Activated T-helper 1 cell treated with Interleukin-2 at 50 U/mL for 16 hours (primary cell): ENCODE data around the gene ZNF556.
A peak's percentile ranks its signal among the peaks of the same experiment; 100 is the strongest.

Experiments used
- DNase-seq: peaks from one replicate; pipeline ENCODE4 v3.0.0-alpha.2; 2020; ENCODE audit warnings: low read depth

The ZNF556 gene

DNA sequence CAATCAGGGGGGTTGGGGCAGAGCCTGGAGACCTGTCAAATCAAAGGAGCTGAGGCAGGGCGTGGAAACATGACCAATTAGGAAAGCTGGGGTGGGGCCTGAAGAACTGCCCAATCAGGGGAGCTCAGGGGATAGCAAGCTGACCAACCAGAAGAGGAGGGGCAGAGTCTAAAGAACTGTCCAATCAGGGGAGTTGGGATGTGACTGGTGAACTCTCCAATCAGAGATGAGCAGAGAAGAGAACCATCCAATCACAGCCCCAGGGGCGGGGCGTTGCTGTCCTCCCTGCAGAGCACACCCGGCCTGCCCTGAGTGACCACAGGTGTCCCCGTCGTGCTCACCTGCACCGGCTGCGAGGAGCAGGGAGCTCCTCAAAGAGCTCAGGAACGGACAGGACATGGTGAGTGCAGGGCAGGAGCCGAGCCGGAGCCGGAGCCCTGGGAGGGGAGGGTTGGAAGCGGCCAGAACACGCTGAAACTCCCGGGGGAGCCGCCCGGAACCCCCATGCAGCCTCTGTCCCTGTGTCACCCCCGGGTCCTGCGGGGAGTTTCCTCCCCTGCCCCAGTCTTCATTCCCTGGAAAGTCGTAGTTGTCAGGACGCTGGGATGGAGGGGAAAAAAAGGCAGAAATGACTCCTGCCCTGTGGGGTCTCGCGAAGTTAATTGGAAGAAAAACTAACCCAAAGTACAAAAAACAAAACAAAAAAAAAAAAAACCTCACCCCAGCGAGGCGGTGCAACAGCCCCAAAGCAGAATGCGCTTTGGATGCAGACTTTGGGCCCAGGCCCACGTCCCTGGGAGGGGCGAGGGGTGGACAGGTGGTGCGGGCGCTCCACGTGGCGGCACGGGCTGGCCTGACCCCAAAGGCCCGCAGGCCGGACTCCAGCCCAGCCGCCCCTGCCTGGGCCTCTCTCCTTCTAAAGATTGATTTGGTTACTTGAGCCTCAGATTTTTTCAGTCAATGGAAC, at the start of gene ZNF556:
Gene ZNF556 (plus strand): TSS at position 311 of the 967 bp plus-strand sequence. CDS start 87 bp downstream, at position 398.
- DNase-seq = no peak

DNA sequence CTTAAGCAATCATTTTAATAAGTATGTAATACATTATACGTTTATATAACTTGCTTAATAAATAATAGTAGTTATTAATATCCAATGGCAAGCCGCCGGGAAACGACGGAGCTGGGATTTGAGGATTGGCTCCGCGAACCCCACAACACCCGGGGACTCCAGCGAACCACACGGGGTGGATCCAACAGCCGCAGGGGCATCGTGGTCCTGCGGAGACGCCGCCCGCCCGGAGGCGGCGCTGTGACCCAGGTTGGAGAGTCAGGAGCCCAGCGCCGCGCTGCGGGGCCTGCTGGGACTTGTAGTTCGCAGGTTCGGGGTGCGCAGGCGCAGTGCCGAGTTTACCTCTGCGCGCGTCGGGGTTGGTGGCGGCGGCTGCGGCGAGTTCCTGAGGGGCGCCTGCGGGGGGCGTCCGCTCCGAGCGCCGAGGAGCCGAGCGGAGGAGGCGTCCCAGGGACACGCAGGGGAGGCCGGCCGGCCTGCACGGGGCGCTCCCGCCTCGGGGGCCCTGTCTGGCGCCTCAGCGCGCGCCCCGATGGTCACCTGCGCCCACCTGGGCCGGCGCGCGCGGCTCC, 47.5 kb upstream of the ZNF556 start, which contains the start of gene ZNF554:
Gene ZNF554 (plus strand): TSS at position 329 of the 572 bp plus-strand sequence. CDS start 204 bp downstream, at position 533.
- peak; percentile 99 for DNase-seq

DNA sequence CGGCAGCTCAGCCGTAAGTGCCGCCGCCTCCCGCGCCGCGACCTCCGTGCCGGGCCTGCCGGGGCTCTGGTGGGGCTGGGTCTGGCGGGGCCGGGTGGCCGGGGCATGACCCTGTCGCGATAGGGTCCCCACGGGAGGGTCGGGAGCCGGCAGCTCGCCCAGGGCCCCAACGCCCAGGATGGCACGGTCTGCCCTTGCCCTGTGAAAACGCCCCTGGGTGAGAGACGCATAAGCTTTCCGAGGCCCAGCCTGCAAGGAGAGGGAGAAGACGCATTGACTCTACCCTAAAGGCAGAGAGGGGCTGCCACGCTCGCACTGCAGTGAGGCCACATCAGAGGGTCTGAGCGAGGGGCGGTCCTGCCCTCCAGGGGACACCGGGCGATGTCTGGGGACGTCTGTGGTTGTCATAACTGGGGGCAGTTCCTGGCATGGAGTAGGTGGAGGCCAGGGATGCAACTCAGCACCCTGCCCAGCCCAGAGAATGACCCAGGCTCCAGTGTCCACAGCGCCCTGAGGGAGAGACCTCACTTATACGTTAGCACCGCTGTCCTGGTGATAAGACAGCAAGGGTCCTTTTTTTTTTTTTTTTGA, 46.9 kb upstream of the ZNF556 start:
- DNase-seq = no peak

DNA sequence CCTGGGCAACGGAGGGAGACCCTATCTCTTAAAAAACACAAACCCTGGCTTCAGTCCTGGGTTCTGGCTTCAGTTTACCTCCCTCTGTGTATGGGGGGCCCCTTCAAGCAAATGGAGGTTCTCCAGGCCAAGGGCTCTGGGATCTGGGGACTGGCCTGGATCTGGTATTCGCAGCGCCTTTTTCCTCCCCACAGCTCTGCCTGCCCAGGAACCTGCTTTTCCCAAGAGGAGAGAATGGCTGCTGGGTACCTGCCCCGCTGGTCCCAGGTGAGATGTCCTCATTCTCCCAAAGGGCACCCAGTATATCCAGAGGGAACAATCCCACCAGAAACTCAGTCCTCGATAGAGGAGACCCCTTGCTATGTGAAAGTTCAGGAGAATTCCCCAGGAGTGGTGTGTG, 44.3 kb upstream of the ZNF556 start:
- no peak for DNase-seq

DNA sequence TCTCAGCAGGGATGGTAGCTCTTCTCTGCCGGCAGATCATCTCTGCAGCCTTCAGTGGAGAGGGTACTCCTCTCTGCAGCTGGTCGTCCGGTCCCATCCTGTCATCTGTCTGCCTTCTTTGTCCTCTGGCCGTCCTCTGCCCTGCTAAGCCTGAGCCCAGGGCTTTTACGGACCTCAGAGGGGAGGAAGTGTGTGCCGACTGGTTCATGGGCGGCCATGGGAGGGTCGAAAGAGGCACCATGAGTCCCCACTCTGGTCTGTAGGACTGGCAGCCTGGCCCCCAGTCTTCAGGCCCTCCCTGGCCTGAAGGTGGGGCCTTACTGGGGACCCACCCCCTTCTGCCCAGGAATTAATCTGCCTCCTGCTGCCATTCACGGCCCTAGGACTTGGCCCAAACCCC, 43.5 kb upstream of the ZNF556 start:
- no peak for DNase-seq

DNA sequence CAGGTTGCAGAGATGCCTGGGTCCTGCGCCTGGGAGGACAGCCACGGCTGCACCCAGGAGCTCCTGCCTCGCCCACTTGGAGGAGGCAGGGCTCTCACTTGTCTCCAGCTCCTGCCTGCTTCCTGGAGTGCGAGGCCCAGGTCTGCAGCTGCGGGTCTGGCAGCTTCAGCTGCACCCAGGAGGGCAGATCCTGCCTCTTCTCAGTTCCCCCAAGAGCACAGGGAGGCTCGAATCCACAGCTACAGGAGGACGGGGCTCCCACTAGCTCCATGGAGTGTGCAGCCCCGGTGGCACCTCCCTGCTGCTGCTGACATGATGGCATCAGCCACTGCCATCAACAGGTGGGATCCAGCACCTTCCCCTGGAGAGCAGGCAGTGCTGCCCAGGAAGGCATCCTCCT, 43.0 kb upstream of the ZNF556 start:
- DNase-seq = no peak

DNA sequence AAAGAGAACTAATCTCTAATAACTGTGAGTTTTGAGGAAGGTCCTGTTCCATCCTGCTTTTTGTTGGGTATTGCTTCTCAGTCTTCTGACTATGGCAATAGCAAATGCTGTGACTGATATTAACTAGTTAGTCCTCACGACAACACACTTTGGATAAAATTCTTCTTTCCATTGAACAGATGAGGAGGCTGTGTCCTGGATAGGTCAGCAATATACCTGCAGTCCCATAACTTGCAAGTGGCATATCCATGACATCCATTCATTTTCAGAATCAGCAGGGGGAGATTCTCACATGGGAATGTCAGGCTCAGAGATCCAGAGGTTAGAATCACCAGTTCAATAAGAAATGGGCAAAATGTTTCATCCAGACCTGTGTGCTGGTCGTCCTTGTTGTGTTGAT, 40.1 kb upstream of the ZNF556 start:
- no peak for DNase-seq

DNA sequence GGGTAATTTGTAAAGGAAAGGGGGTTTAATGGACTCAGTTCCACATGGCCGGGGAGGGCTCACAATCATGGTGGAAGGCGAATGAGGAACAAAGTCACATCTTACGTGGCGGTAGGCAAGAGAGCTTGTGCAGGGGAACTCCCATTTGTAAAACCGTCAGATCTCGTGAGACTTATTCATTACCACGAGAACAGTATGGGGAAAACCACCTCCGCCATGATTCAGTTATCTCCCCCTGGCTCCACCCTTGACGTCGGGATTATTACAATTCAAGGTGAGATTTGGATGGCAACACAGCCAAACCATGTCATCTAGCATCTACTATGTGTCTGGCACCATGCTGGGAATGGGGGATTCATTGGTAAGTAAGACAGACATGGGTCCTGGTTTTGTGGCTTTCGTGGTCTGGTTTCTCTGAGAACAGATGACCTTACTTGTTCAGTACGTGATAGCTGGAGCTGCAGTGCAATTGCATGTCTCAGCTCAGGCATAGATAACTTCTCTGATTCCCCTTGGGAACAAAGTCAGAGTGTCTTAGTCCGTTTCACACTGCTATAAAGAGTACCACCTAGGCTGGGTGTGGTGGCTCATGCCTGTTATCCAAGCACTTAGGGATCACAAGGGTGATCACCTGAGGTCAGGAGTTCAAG, 39.2 kb upstream of the ZNF556 start:
- no peak for DNase-seq

DNA sequence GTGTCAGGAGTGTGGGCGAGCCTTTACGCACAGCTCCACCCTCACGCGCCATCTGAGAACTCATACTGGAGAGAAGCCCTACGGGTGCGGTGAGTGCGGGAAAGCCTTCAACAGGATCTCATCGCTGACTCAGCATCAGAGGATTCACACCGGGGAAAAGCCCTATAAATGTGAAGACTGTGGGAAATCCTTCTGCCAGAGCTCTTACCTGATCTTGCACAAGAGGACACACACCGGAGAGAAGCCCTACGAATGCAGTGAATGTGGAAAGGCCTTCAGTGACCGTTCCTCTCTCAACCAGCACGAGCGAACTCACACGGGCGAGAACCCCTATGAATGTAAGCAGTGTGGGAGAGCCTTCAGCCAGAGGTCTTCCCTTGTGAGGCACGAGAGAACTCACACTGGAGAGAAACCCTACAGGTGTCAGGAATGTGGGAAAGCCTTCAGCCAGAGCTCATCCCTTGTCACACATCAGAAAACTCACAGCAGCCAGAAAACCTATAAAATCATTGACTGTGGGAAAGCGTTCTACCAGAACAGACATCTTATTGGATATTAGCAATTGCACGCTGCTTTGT, 32.8 kb upstream of the ZNF556 start:
- DNase-seq = no peak

DNA sequence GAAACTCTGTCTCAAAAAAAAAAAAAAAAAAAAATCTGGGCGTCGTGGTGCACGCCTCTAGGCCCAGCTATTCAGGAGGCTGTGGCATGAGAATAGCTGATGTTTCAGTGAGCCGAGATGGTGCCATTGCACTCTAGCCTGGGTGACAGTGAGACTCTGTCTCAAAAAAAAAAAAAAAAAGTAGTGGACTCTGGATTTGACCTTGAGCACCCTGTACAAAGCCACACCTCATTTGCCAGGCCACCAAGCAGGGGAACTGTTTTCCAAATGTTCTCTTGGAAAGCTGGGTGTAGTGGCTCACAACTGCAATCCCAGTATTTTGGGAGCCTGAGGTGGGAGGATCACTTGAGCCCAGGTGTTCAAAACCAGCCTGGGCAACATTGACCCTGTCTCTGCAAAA, 29.7 kb upstream of the ZNF556 start:
- DNase-seq = no peak

DNA sequence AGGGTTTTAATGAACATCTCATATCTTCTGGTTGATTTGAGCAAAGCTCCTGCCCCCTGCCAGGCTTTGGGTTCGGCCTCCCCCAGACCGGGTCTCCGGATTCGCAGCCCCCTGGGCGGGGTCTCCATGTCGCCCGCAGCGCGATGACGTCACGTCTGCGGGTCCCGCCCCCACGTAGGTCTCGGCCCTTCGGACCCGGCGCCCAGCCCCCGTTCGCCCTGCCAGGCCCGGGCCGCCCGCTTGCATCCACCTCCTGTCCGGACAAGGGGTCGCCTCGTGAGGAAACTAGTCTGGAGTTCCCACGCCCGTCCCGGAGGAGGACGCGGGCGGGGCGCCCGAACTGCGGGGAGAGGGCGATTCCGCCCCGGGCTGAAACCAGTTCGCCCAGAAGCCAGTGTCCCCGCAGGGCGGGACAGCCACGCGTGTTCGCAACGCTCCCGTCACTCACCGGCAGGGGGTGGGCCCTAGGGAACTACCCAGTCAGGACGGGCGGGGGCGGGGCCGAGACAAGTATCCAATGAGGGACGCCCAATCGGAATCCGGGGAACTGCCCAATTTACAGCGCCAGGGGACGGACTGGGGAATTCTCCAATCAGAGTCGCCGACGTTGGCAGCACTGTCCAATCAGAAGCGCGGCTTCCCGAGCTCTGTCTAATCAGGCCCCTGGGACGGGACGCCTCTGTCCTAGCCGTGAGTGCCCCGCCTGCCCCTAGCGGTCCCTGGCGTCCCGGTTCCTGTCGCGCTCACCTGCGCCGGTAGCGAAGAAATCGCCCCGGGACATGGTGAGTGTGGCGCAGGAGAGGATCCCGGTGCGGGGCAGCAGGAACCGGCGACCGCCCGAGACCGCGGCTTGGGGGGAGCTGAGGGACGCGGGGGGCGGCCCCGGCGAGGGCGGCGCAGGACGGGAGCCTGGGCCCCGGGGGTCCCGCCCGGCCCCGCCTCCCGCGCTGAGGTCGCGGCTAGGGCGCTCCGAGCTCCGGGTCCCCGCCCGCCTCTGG, 26.0 kb upstream of the ZNF556 start, which contains the start of gene ZNF555:
Gene ZNF555 (plus strand): TSS at position 682 of the 998 bp plus-strand sequence. CDS start 98 bp downstream, at position 780.
- DNase-seq = peak; percentile 97

DNA sequence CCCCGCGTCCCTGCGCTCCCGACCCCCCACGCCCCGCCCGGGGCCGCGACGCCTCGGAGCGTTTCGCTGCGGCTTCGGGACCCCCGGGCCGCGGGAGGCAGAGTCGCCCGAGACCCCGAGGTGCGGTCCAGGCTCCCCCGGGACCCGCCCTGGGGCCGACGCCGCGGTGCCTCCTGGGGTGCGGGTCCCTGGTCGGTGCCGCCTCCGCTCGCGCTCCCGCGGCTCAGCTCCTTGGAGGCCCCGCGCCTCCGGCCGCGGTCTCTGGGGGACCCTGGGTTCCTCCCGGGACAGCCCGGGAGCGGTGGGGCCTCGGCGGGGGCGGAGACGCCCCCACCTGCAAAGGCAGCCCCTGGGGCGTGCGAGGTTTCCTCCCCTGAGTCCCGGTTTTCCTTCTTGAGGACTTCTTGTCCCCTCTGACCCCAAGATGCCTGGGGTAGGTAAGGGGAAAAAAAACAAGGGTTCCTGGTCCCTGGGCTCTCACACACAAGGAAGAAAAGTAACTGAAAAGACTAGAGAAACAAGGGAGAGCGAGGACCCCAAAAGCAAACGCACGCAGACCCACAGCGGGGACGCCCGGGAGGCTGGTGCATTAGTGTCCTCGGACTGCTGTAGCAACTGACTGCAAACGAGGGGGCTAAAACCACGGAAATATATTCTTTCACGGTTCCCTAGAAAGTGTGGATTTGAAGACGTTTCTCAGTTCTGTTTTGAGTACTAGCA, 25.1 kb upstream of the ZNF556 start:
- DNase-seq = peak; percentile 4

DNA sequence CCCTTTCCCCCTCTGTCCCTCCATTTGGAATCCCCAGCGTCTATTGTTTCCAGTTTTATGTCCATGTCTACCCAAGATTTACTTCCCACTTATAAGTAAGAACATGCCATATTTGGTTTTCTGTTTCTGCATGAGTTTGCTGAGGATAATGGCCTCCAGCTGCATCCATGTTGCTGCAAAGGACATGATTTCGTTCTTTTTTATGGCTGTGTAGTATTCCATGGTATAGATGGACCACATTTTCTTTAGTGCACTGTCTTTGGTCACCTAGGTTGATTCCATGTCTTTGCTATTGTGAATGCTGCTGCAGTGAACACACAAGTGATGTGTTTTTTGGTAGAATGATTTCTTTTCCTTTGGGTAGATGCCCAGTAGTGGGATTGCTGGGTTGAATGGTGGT, 22.0 kb upstream of the ZNF556 start:
- no peak for DNase-seq

DNA sequence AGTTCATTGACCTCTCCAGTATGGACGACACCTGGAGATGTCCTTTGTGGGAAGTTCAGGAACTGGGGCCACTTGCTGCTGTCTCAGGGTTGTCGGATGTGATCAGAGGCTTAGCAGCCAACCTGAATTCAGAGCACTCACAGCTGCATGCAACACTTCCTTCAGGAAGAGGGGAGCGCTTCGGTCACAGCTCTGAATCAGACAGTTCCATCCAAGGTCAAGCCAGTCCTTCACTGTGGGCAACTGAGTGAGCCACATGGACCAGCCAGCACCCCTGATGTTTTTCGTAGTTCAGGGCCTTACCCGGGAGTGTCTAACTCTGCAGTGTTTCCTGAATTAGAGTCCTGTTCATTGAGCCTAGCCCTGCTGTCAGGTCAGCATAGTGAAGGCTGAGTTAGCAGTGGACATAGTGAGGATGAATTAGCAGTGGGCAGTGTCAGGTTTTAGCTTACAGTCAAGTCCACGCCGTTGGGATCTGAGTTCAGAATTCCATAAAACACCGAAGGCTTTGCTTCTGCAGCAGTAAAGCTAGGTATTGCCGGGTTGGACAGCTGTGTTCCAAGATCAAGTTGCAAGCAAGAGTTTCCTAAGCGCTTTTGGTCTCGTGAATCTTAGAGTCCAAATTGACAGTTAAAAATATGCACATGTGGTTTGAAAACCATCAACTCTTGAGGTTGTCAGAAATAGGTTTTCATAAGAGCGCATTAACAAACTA, 20.8 kb upstream of the ZNF556 start:
- DNase-seq = no peak

DNA sequence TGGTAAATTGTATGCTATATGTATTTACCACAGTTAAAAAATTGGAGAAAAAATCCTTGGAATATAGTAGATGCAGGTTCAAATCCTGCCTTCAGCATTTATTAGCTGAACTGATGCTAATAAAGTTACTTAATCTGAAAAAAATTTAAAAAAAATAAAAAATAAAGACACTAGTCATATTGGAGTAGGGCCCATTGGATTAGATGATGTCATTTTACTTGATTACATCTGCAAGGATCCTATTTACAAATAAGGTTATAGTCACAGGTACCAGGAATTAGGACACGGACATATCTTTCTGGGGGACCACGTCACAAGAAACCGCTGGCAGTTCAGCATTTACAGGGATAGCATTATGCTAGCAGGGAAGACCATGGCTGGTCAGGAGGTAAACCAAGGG, 19.6 kb upstream of the ZNF556 start:
- no peak for DNase-seq

DNA sequence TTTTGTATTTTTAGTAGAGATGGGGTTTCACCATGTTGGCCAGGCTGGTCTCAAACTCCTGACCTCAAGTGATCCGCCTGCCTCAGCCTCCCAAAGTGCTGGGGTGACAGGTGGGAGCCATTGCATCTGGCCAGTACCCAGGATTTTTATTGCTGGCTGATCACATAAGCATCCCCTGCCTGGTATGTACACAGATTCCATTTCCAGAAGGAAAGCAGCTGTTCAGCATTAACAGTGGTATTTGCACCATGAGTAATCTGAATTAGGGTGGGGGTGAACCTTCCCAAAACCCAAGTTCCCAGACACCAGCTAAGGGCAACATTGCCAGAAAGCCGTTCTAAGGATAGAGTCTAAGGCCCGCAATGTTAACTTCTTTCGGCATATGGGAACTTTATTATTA, 18.5 kb upstream of the ZNF556 start:
- DNase-seq = no peak

DNA sequence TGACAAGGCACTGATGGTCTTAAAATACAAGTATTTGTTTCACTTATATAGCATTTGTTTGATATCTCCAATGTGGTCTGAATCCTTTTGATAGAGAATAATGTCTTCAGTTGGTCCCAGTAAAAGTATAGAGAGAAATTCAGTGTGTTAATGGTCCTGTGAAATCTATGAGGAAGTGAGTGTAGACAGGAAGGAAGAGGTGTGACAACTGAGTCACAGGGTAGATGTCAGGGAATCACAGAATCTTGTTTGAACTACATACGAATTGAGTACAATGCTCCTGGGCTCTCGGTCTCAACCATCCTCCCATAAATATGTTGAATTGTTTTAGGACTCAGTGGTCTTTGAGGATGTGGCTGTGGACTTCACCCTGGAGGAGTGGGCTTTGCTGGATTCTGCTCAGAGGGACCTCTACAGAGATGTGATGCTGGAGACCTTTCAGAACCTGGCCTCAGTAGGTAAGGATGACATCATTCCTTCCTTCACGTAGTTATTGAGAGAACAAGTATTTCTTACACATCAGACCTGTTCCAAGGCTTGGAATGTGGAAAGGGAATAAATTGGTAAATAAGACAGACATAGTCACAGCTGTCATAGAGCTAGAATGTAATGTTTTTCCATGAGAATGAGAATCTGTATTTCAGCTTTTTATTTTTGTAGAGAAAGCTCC, 16.7 kb upstream of the ZNF556 start:
- no peak for DNase-seq

DNA sequence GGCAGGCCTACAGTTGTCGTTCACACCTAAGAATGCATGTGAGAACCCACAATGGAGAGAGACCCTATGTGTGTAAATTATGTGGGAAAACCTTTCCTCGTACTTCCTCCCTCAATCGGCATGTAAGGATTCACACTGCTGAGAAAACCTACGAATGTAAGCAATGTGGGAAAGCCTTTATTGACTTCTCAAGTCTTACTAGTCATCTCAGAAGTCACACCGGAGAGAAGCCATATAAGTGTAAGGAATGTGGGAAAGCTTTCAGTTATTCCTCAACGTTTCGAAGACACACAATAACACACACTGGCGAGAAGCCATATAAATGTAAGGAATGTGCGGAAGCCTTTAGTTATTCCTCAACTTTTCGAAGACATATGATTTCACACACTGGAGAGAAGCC, 14.5 kb upstream of the ZNF556 start:
- DNase-seq = no peak
